NK-92 (cell line): ENCODE measurements around the gene KNTC1.
"Not testable (repeated sequence)": the region's sequence is repeated elsewhere in the genome, so short reads cannot be mapped to it uniquely, and the experiment has no call there.

Source experiments
- DNase-seq: peaks from one replicate; lab custom pipeline; 2025; ENCODE audit not compliant: unreplicated experiment; lab: John Stamatoyannopoulos, UW

Gene KNTC1

GRCh38 chr12:122635471-122635870 is 108.4 kb downstream of the KNTC1 start:
- DNase-seq: no peak

- DNase-seq: no peak
Observed at GRCh38 chr12:122643207-122643805, 116.3 kb downstream of the KNTC1 start.

DNA sequence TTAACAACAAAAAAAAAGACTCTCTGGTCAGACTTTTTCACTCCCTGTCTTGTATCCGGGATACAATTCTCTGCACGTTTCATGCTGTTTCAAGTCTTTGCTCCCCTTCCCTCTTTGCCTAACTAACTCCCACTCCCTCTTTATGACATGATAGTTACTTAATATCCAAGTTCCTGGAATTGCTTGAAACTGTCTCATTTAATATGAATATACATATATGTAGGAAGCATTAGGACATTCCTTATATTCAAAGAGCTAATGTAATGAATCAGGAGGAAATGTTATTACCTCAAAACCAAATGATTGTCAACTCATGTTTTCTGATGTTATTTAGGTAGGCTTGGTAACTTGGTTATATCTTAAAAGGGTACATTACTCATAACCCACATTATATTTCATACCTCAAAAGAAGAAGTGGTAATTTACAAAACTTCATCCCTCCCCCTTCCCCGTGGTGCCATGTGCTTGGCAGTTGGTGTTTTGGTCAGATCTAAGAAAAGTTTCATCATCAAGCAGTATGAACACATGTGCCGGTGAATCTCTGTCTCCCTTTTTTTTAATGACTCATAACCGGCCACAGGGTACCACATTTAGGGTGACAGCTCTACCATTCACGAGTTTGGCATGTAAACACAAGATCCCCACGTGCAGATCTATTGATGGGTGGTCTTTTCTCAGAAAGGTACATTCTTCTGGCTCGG is 119.6 kb downstream of the KNTC1 start:
- DNase-seq: no peak

- DNase-seq: no peak
Observed at GRCh38 chr12:122651520-122652224, 124.6 kb downstream of the KNTC1 start.

DNA sequence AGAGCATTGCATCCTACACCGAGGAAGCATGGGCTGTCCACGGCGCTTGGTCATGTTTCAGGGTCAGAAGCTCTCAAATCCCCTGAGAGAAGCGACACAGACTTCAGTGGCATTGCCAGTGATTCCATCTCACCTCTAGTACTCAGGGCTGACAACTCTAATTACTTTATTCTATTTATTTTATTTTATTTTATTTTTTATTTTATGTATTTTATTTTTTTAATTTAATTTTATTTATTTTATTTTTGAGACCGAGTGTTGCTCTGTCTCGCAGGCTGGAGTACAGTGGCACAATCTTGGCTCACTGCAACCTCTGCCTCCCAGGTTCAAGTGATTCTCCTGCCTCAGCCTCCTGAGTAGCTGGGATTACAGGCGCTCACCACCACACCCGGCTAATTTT is 126.2 kb downstream of the KNTC1 start:
- not testable (repeated sequence) for DNase-seq

DNA sequence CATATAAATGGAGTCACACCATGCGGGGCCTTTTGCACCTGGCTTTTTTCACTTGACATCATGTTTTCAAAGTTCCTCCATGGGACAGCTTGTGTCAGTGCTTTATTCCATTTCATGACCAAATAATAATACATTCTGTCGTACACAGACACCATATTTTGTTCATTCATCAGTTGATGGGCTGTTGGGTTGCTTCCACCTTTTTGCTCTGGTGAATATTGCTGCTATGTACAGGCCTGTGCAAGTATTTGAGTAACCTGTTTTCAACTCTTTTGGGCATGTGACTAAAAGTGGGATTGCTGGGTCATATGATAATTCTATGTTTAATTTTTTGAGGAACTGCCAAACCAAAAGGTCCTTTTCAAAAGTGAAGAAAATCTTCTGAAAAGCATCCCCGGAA is 129.2 kb downstream of the KNTC1 start:
- no peak for DNase-seq

GRCh38 chr12:122659579-122659978 is 132.5 kb downstream of the KNTC1 start:
- DNase-seq: no peak

- no peak for DNase-seq
Observed at GRCh38 chr12:122661246-122661645, 134.2 kb downstream of the KNTC1 start.

DNA sequence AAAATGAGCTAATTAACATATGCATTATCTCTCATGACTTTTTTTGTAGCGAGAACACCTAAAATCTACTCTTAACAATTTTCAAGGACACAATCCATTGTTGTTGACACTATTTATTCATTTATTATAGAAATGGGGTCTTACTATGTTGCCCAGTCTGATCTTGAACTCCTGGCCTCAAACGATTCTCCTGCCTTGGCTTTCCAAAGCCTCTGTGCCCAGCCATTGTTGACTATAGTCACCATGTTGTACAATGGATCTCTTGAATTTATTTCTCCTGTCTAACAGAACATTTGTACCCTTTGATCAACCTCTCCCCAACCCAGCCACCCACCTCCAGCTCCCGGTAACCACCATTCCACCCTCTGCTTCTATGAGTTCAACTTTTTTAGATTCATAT is 134.9 kb downstream of the KNTC1 start:
- no peak for DNase-seq

DNA sequence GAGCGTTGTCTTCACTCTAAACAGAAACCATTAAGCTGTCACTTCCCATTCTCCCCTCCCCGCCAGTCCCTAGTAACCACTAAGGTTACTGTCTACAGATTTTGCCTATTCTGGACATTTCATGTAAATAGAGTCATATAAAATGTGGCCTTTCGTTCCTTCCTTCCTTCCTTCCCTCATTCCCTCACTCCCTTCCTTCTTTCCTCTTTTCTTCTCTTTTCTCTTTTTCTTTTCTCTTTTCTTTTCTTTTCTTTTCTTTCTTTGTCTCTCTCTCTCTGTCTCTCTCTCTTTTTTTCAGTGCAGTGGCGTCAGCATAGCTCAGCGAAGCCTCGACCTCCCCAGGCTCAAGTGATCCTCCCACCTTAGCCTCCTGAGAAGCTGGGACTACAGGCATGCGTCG is 138.3 kb downstream of the KNTC1 start:
- DNase-seq: no peak

- no peak for DNase-seq
Observed at GRCh38 chr12:122665759-122666158, 138.7 kb downstream of the KNTC1 start.

DNA sequence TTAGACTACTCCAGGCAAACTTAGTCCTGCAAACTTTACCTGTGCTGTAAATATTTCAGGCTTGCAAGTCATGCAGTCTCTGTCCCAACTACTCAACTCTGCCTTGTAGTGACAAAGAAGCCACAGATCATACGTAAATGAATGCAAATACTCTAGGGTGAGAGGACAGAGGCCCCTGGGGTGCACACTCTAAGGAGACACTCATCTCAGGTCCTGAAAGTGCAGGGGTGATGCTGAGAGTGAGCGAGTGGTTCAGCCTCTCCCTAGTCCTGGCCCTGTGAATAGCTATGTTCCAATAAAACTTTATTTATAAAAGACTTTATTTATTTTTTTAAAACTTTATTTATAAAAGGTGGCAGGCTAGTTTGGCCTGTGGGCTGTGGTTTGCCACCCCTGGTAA is 141.2 kb downstream of the KNTC1 start:
- DNase-seq: no peak

DNA sequence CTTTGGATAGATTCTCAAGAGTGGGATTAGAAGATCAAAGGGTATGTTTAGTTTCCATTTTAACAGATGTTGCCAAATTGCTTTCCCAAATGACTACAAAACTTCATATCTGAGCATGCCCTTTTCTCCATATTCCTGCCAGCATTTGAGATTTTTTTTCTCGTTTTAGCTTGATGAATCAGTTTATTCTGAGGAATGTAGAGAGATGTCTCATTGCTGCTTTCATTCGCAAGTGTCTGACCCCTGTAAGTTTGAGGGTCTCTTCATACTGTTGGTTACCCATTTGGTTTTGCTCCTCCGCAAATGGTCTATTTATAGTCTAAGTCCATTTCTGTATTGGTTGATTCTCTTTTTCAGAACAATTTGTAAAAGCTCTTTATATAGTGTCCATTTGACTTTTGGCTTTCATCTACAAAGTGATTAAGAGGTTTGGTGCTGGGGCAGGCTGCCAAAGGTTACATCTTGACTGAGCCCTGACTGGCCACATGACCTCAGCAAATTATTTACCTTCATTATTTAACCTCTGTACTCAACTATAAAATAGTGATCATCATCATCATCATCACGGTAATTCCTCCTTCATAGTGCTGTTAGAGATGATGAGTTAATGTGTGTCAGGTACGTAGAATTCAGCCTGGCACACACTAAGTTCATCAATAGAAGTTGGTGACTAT is 142.5 kb downstream of the KNTC1 start:
- no peak for DNase-seq

DNA sequence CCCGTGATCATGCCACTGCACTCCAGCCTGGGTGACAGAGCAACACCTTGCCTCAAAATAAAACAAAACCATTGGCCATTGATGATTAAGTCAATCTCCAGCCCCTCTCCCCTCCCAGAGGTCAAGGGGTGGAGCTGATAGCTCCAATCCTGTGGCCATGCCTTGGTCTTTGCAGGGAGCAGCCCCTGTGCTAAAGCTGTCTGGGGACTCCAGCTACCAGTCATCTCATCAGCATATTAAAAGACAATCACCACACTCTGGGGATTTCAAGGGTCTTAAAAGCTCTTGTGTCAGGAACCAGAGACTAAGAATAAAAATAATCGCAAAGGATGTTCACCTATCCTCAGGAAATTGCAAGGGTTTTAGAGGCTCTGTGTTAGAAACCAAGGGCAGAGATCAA is 145.5 kb downstream of the KNTC1 start:
- no peak for DNase-seq
